ENCODE results near the gene PTPA.
"Not testable (repeated sequence)": the region's sequence is repeated elsewhere in the genome, so short reads cannot be mapped to it uniquely, and the experiment has no call there.

The PTPA gene

DNA sequence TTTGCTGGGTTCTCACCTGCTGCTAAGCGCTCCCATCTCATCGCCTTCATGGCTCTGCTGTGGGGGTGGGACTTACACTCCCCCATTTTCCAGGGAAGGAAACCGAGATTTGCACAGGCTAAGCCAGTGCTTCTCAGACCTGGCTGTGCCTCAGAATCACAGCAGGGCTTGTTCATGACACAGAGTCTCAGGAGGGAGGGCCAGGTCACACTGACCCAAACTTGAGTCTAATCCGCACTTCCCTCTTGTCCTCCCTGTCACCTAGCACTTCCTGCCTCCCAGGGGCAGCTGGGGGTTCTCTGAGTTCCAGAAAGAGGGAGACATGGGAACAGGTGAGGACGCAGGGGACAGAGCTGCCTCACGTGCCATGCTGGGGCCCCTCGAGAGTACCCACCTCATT is 82.4 kb downstream of the PTPA start:
- in situ Hi-C loops (cut with HindIII; ENCODE audit: low sequenced_read_pairs): no loop called here

DNA sequence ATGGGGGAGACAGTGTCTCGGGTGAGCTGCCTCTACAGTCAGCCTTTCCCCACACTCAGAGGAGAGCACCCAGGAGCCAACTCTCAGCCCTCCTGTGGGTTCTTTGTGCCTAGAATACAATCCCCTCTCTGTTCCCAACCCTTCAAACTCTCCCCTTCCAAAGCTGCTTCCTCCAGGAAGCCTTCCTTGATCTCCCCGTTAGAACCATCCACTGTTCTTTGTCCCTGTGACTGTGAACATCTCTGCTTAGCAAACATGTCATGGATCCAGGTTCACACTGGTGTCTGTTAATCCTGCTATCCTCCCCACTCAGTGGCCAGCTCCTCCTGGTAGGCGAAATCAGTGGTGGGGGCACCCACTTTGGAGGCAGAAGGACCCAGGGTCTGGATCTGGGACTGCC is 83.0 kb downstream of the PTPA start:
- in situ Hi-C loops (cut with HindIII; ENCODE audit: low sequenced_read_pairs): no loop called here

- in situ Hi-C loops (cut with HindIII; ENCODE audit: low sequenced_read_pairs): no loop called here
These were observed 84.4 kb downstream of the PTPA start for GRCh38 chr9:129195606-129196005.

- in situ Hi-C loops (cut with HindIII; ENCODE audit: low sequenced_read_pairs): not testable (repeated sequence)
These were observed 85.8 kb downstream of the PTPA start for GRCh38 chr9:129197045-129197444.

GRCh38 chr9:129197978-129198318 is 86.7 kb downstream of the PTPA start:
- in situ Hi-C loops (cut with HindIII; ENCODE audit: low sequenced_read_pairs): no loop called here

All from DLD1 (cell line).